KG1 (cell line): ENCODE results near the gene CDK11A.

Experiments
- DNase-seq: peaks from one replicate; lab custom pipeline; 2025; lab: John Stamatoyannopoulos, UW

The CDK11A gene

DNA sequence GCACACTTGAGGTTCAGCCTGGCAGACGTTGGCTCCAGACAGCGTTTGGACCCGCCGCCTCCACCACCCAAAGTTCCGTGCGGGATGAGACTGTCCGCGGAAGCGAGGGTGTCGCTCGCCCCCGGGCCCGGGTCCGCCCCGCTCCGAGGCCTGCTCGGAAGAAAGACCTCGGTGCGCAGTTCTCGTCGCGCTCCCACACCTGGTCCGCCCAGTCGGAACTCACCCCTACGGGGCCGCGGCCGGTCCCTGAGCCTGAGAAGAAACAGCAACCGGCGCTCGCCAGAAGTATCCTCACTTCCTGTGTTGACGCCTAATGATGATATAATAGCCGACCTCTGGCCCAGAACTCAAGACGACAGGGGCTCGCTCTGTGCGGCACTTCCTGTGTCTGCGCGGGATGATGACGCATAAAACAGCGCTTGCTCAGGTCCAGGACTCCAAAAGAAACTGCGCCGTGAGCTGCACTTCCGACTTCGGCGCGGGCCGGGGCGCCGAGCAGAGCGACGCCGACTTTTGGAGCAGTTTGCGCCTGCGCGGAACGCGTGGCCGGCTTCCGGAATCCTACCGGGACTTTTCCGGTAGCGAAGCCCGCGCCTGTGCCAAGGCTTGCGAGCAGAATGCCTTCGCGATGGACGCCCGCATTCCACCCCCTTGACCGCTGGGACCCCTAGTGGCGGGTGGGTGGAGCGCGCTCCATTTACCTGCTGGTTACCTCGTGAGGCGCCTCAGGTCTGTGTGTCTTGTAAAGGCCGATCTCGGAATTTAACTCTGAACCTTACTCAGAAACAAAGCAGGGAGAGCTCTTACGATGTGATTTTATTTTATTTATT lies at the start of gene CDK11A:
Gene CDK11A, minus strand, starts transcription at position 323 of the 830 bp plus-strand sequence. CDS start 1,539 bp downstream, outside the sequence.
- DNase-seq: peak; percentile 94

DNA sequence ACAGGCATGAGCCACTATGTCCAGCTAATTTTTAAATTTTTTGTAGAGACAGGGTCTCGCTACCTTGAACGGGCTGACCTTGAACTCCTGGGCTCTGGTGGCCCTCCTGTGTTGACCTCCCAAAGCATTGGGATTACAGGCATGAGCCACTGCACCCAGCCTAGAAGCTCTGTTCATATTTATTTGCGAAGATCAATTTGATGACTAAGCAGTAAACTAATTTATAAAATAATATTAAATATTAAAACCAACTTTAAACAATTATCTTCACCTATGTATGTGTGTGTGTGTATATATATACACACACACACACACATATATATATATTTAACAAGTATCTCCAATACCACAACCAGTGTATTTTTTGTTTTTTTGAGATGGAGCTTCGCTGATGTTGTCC lies 49.7 kb upstream of the CDK11A start:
- no peak for DNase-seq

DNA sequence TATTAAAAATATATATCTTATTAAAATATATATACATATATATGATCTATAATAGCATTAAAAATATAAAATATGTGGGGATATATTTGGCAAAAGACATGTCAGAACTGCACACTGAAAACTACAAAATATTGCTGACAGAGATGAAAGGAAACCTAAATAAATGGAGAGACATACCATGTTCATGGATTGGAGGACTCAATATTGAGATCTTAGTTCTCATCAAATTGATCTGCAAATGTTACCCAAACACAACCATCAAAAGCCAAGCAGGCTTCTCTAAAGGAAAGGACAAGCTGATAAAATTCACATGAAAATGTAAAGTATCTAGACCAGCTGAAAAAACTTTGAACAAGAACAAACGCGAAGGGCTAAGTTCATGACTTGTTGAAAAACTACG lies 46.9 kb upstream of the CDK11A start:
- no peak for DNase-seq

DNA sequence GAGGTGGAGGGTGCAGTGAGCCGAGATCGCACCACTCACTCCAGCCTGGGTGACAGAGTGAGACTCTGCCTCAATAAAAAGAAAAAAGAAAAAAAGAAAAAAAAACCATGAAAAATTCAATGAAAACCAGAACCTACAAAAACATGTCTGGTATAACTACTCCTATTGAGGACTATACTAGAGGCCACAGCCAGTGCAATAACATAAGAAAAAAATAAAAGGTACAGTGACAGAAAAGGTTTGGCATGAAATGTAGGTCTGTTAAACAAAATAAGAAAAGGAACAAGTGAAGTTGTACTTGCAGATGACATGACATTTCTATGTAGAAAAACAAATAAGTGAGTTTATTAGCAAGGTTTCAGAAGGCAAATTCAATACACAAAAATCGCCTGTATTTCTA lies 45.9 kb upstream of the CDK11A start:
- no peak for DNase-seq

DNA sequence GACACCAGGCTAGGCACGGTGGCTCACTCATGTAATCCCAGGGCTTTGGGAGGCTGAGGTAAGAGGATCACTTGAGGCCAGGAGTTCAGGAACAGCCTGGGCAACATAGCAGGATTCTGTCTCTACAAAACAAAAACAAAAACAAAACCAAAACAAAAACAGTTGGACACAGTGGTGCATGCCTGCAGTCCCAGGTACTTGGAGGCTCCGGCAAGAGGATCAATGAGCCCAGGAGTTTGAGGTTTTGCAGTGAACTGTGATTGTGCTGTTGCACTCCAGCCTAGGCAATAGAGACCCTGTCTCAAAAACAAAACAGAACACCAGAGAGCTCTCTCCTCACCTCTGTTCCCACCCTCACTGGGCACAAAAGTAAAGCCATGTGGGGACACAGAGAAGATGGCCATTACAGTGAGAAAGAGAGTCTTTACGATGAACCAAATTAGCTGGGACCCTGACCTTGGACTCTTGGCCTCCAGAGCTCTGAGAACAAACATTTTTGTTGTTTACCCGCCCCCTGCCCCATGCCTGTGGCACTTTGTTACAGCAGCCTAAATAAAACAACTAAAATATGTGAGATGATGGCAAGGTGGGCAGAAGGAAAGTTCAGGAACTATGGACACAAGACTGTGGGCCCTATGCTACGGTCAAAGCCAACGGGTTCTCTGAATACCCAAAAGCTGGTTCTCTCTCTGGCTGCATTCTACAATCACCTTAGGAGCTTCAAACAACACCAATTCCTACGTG lies 44.3 kb upstream of the CDK11A start:
- no peak for DNase-seq

DNA sequence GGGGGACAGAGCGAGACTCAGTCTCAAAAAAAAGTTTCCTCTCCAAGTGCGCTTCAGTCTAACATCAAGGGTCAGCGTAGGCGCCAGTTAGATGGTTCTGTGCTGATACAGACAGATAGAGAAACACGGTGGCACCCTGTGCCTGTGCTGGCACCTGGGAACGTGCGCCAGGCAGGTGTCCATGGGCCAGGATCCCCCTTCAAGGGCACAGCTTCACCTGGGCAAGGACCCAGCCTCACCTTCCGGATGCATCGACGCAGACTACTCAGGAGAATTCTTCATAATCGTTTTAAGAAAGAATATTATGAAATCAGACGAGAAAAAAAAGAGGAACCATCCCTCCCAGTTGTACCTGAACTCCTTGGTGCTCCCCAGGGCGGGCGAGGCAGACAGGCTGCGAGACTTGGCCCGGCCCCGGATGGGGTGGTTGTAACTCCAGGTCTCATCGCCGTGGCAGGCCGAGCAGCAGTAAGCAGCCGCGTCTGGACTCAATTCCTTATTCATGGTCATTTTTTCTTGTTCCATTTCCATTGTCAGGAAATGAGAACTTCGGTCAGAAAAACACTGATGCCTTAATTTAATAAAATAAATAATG lies 40.8 kb upstream of the CDK11A start:
- no peak for DNase-seq

DNA sequence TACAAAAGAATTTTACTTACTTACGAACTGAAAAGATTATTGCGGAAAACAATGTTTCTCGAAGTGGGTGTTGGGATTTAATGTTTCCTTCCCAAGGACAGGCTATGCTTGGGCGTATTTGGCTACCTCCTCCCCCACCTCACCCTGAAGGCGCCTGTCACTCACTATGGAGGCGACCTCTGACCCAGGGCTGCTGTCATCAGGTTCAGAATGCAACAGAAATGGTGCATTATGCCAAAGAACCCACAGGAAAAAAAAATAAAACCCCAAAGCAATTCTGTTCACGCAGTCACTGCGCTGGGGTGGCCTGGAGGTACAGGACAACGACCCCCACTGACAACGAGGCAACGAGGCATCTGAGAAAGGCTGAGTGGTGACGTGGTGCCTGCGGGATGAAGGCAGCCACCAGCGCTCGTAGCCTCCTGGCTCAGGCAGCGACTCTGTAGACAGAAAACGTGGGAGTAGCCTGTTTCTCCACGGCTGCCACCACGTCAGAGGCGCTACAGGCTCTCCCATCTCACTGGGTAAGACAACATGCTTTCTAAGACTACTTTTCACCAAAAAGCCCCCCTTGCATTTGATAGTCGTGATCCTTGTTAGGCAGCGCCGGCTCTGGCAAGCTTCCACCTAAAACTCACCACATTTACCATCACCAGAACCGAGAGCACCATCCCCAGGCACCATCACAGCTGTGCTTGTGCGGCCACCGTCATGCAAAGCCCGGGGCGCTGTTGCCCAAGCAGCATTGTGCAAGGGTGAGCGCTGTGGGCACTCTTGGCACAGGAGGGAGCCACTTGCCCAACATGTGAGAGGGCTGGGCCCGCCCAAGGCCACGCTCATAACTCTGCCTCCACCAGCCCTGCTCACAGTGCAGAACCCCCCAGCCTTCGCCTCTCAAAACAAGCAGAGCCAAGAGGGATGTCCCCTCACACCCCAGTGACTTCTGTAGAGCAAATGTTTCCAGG lies 39.8 kb upstream of the CDK11A start:
- no peak for DNase-seq

DNA sequence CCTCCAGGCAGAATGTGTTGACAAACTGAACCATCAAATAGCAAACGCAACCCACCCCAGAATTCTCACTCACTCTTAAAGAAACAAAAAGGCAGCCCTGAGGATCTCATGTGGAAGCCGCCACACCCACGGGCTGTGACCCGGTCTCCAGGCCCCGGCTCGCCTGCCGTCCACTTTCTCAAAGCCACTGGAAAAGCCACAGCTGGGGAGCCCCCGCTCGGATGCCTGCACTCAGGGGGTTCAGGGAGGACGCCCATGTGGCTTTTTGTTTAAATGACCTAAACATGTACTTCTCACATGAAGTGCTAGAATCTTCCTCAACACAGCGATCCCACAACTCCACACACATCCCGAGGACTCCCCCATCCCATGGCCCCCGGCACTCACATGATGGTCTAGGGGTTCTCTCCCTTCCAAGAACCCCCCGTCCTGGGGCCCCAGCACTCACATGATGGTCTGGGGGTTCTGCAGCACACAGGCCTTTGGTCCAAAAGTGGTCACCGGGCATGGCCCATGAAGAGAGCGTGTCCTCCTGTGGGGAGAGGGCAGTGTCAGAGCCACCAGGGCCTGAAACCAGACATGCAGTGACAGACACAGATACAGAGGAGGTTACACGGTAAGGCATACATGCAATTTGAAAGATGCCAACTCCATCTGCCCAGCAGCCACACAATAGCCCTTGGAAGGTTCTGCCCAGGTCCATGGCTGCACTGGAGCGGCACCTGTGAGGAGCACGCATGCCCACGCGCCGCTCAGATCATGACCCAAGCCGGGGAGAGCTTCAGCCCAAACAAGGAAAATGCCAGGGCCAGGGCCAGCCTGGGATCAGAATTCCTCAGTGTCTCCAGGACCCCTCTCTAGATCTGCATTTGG lies 37.6 kb upstream of the CDK11A start:
- no peak for DNase-seq

DNA sequence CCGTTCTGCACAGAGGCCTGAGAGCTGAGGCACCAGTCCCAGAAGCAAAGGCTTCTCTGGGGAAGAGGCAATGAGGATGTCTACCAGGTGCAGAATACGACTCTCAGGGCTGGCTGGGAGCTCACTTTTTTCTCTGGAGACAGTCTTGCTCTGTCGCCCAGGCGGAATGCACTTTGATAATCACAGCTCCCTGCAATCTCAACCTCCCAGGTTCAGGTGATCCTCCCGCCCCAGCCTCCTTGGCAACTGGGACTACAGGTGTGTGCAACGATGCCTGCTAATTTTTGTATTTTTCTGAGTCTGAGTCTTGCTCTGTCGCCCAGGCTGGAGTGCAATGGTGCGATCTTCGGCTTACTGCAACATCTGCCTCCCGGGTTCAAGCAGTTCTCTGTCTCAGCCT lies 36.6 kb upstream of the CDK11A start:
- no peak for DNase-seq

DNA sequence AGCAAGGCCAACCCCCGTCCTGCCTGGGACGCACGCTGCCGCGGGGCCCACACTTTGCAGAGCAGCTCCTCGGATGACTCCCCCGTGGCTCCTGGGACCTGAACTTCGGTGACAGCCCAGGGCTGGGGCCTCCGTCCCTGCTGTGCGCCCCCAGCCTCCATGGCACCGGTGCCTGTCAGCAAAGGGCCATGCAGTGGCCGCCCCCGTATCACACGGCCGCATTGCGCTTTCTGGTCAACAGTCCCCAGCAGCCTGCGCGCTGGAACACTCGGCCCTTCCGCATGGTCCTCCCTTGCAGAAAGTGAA lies 36.1 kb upstream of the CDK11A start:
- no peak for DNase-seq

DNA sequence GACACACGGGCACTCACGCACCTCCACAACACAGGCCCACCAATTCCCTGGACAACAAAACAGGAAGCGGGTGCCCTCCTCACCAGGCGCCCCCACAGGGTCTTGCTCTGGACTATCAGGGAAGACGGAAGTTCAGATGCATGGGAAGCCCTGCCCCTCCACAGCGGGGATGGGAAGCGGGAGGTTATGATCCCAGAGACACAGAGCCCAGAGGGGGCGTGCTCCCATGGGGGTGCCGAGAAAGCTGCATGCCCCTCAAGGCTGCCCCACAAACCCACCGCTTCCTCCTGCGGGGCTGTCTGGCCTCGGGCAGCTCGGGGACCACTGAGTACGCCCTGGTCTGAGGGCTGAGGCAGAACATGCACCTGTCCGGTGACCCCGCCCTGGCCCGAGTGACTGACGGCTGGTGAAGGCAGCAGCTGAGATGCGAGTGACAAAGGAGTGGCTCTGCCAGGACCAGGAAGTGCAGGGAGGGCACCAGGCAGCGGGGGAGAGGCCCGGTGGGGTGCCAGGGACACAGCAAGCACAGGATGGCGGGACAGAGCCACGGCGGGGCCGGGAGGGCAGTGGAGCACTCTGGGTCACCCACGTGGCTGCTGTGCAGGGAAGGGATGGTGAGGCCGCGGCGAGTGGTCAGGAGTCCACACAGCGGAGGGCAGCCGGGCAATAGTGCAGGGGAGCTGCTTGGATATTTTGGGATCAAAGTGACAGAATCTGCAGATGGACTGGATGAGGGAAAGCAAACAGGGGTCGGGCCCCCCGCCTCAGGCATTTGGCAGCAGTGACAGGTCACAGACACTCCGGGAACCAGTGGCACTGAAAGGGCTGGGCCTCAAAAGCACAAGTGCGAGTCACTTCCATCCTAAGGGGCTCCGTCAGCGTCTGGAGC lies 35.5 kb upstream of the CDK11A start:
- DNase-seq: no peak

DNA sequence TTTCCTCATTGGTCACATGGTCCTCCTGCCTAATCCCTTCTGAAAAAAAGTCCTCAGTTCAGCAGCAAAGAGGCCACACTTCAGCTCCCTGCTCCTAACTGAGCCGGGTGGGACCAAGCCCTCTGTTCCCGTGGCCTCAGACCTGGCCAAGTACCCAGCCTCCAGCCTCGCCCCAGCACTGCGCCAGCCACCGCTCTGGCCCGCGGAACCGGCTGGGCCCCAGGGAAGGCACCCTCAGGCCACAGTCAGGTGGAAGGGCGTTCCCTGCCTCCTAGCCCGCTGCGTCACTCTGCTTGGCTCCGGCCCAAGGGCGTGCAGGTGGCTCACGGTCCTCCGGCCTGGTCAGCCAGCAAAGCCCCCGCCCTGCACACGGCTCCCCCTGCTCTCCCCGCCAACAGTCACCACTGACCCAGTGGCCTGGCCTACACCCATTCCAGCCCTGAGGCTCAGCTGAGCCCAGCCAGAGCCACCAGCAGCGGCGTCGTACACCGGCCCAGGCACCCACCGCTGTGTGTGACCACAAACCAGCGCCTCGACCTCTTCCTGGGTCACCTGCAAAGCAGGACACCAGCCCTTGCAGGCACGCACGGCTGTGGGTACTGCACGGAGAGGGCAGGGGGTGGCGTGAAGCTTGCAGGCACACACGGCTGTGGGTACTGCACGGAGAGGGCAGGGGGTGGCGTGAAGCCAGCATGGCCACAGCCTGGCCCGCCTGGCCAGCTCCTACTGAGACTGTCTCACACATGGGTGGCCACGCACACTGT lies 34.7 kb upstream of the CDK11A start:
- no peak for DNase-seq

DNA sequence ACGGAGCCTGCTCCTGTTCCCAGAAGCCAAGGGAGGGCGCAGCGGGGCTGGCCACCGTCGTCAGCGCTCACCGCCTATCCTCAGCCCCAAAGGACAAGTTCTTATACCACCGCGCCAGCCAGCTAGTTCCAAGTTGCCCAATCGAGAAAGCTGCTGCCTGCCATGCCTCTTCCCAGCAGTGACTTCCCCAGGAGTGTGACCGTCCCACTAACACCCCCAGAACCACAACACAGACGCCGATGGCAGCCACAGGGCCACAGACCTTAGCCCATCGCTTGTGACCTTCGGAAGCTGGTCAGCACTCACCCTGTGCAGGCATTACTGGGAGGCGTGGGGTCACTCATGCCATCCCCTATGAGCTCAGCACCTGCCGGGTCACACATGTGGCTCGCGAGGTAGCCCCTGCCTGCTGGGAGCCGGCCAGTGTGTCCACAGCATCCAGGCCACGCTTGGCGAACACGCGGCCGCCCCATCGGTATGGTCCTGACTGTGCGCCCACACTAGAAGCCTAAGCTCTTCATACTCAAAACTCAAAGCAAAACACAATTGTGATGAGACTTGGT lies 34.0 kb upstream of the CDK11A start:
- DNase-seq: no peak

DNA sequence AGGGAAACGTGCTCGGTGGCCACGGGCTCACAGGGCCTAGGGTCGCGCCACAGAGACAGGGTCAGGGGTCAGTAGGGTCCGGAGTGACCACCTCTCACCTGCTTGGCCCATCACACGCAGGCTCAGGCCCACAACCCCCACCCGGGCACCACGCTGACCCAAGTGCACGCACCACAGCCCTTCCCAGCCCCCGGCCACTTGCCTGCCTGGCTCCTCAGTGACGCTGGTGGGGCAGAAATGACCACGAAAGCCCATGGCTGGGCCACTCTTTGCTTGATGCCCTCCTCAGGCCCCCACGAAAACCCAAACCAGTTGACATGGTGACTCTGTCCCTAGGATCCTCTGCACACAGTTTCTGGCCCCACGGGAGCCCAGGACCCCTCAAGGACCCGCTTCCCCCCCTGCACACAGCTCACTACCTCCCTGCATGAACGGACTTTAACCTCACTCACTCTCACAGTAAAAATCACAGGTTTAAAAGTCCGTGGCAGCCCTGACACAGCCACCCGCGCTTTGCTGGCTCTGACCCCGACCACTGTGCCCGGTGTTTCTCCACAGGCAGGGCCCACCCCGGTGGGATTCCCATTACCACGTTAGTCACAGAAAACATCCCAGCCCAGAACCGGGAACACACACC lies 33.4 kb upstream of the CDK11A start:
- no peak for DNase-seq

DNA sequence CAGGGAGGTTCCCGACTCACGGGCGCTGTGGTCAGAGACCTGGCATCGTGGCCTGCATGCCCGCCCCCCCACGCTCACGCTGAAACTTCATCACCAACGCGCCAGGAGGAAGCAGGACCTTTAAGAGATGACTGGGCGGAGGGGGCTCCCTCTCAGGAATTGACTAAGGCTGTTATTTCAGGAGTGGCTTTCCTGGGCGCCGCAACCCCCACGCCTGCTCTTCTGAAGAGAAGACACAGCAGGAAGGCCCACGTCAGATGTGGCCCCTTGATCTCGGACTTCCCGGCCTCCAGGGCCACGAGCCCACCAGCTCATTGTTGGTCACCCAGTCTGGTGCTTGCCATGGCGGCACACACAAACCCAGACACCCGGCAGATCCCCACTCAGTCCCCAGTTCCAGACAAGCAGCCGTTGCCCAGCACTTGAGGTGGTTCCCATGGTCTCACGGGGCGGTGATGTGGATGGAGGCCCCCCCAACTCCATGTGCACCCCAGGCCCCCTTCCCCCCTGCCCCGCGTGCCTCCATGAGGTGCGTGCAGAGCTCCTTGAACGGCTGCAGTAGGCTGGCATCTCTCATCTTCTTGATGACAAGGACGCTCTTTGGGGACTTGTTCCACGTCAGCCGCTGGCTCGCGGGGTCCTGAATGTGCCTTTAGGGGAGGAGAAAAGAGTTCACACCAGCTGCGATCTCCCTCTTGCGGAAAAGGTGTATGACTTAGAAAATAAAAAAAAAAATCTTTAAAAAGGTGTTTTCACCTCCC lies 32.7 kb upstream of the CDK11A start:
- no peak for DNase-seq

DNA sequence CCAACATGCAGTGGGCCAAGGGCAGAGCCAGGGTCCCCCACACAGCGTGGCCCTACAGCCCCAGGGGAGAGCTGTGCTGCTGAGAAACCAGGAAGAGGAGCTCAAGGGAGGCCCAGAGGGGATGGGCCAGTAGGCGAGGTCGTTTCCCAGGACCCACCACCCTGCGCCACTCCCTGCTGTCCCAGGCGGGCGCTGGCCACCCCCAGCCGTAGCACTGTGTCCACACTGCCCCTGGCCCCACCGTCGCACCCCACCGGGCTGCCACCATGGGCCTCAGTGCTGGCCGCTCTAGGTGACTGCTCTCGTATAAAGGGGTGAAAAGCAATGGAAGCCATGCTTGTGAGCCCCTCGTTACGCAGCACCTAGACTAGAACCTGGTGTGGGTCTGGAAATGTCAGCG lies 31.7 kb upstream of the CDK11A start:
- DNase-seq: no peak

DNA sequence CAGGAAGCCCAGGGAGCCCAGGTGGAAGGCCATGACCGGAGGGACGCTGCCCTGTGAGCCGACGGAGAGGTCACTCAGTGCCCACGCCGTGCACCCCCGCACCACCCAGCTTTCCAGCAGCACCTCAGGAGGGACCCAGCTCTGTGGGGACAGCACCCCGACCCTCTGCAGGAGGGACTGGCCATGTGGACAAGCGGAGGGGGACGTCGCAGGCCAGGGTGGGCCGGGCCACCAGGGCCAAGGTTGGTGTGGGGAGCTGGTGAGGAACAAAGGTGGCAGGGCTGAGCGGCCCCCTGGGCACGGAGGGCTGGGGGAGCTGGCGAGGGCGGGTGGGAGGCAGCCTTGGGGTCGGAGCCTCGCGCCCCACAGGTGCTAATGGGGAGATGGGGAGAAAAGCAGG lies 31.3 kb upstream of the CDK11A start:
- no peak for DNase-seq
